ACHN (cell line): ENCODE measurements around the gene IFNL4.
"Not testable (repeated sequence)": the region's sequence is repeated elsewhere in the genome, so short reads cannot be mapped to it uniquely, and the experiment has no call there.

Experiments used
- DNase-seq: peaks from one replicate; pipeline ENCODE4 v3.0.0-alpha.2; 2015
- in situ Hi-C: cut with HindIII; loops from 2 replicates; pipeline ENCODE4 v1.10.0; 2017; ENCODE audit warnings: low sequenced_read_pairs, low pct_ligation_motif_present, low pct_unique_long_range_greater_than_20kb

The IFNL4 gene

DNA sequence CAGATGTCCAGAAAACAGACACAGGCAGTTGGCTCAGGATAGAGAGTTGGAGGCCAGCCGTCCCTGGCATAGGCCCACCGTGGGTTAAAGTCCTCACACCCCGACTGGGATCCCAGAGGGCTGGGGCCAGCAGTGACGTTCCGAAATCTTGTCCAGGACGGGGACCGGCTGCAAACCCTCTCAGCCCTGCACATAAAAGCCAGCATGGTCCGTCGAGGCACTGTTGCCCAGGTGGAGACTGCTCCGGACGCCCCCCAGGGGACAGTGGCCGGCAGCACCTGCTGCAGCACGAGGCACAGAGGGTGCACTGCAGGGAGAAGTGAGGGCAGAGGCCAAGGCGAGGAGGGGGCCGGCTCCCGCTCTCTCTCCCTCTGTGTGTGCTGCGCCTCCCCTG is 15.3 kb upstream of the IFNL4 start:
- DNase-seq = no peak
- in situ Hi-C loops = no loop called here

DNA sequence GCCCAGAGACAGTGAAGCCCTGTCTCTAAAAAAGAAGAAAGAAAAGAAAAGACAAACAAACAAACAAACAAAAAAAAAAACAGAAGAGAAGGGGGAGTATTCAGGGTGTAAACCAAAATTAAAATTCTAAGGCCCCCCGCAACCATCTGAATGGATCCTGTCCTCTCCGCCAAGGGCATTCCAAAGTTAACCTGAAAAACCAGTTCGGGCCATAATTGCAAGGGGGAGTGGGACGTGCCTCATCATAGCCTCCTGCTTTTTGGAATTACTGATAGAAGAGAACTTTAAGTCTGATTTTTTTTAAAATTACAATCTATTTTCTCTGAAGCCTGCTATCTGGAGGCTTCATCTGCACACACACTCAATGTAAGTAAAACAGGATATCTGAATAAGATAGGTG is 13.8 kb upstream of the IFNL4 start:
- DNase-seq = no peak
- in situ Hi-C loops = no loop called here

DNA sequence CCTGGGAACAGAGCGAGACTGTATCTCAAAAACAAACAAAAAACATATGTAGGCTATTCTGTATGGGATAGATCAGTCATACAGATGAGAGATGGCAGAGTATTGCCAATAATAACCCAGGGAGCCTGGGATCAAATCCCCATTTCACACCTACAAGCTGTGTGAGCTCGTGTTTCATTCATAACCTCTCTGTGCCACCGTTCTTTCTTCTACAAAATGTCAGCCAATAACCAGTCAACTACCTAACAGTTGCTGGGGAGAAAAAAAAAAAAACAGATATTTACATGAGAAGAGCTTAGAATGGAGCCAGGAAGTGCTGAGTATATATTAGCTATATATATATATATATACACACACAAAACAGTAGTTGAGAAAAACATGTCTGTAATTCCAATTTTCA is 13.0 kb upstream of the IFNL4 start:
- no peak for DNase-seq

DNA sequence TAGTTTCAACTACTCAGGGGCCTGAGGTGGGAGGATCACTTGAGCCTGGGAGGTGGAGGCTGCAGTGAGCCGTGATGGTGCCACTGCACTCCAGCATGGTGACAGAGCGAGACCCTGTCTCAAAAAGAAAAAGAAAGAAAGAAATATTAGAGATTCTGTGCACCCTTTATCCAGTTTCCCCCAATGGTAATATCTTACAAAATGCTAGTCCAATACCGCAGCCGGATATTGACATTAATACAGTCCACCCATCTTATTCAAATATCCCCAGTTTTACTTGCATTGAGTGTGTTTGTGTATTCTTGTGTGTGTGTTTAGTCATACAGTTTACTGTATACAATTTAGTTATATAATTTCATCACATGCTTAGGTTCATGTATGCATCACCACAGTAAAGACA is 8.6 kb upstream of the IFNL4 start:
- no peak for DNase-seq
- in situ Hi-C loops = no loop called here

More for the DNA sequence above, 13.0 kb upstream of the IFNL4 start:
- in situ Hi-C loops = no loop called here

DNA sequence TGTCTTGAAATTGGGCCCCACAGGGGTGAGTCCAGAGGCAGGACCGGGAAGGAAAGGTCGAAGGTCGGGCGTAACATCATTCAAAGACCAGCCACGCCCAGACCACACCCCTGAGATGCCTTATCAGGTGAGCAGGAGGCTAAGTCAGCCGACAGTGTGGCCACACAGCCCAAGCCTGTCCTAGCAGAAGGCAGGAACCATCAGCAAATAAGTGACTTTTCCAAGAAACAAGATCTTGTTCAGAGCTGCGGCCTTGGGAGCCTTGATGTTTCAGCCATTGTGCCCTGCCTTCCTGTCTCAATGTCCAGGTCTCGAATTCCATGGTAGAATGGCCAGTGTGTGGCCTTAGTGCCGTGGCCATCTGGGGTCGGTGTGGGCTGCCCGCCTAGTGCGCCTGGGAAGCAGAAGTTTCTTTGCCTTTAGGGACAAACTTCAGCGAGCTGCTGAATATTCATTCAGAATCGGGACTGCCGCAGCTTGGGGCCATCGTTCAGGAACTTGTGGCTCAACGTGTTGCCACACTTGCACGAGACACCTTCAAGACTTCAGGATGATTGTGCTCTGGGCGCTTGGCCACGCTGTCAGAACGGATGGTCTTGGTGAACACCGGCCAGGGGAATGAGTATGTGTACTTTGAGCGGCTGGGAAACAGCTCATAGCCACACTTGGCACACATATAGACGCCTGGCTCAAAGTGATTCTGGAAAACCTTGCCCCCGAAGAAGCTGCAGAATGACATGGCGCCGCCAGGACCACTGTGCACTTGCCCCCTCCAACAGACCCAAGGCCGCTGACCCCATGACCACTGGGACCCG is 6.1 kb upstream of the IFNL4 start:
- DNase-seq = no peak
- in situ Hi-C loops = no loop called here

DNA sequence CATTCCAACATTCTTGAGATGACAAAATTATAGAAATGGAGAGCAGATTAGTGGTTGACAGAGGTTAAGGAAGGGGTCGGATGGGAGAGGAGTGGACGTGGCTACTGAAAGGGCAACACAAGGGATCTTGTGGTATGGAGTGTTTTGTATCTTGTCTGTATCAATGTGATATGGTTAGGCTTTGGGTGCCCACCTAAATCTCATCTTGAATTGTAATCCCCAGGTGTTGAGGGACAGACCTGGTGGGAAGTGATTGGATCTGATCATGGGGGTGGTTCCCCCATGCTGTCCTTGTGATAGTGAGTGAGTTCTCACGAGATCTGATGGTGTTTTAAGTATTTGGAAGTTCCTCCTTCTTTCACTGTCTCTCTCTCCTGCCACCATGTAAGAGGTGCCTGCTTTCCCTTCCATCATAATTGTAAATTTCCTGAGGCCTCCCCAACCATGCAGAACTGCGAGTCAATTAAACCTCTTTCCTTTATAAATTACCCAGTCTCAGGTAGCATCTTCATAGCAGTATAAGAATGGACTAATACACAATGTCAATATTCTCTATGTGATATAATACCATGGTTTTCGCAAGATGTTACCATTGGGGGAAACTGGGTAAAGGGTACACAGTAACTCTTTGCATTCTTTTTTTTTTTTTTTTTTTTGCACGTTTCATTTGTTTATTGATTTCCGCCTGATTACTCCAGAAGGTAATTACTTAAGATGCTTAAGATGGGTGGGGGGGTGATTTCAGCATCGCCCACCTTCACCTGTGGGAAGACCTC is 4.9 kb upstream of the IFNL4 start:
- DNase-seq = no peak
- in situ Hi-C loops = no loop called here

DNA sequence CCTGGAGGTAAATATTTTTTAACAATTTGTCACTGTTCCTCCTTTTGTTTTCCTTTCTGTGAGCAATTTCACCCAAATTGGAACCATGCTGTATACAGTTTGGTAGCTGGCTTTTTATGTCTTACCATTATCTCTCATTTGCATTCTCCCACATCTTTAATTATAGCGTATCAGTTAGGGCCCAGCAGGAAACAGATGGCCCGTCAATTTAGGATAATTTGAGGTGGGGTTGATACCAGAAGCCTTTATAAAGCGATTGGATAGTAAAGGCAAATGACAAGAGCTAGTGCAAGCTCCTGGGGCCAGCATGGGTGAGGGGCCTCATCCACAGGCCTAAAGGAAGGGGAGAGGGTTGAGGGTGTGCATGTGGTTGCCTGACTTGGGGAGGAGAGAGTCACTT is 3.8 kb upstream of the IFNL4 start:
- DNase-seq = no peak
- in situ Hi-C loops = no loop called here

DNA sequence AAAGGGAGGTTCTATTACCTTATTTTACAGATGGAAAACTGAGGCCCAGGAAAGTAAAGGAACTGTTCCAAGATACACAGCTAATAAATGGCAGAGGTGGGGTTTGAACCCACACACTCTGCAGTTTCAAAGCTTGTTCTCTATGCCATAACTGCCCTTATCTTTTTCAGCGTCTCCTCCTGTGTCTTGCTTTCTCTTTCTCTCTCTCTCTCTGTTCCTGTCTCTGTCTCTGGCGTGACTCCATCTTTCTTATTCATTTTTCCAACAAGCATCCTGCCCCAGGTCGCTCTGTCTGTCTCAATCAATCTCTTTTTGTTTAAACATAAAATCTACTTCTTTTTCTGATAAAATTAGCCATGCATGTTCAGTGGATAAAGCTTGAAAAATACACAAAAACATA is 3.2 kb upstream of the IFNL4 start:
- in situ Hi-C loops = no loop called here
- DNase-seq = no peak

DNA sequence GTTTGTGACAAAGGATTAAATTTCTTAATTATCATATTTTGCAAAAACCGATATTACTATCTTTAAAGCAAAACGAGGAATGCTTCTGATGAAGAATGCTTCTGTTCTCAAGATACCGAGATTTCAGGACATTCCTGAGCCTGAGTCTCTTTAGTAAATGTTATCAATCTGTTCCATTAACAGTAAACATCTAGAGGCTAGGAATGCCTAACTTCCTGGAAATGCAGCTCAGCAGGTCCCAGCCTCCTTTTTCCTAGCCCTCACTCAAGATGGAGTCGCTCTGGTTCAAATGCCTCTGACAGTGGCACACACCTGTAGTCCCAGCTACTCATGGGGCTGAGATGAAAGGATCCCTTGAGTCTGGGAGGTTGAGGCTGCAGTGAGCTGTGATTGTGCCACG is 2.4 kb upstream of the IFNL4 start:
- in situ Hi-C loops = no loop called here
- DNase-seq = no peak

DNA sequence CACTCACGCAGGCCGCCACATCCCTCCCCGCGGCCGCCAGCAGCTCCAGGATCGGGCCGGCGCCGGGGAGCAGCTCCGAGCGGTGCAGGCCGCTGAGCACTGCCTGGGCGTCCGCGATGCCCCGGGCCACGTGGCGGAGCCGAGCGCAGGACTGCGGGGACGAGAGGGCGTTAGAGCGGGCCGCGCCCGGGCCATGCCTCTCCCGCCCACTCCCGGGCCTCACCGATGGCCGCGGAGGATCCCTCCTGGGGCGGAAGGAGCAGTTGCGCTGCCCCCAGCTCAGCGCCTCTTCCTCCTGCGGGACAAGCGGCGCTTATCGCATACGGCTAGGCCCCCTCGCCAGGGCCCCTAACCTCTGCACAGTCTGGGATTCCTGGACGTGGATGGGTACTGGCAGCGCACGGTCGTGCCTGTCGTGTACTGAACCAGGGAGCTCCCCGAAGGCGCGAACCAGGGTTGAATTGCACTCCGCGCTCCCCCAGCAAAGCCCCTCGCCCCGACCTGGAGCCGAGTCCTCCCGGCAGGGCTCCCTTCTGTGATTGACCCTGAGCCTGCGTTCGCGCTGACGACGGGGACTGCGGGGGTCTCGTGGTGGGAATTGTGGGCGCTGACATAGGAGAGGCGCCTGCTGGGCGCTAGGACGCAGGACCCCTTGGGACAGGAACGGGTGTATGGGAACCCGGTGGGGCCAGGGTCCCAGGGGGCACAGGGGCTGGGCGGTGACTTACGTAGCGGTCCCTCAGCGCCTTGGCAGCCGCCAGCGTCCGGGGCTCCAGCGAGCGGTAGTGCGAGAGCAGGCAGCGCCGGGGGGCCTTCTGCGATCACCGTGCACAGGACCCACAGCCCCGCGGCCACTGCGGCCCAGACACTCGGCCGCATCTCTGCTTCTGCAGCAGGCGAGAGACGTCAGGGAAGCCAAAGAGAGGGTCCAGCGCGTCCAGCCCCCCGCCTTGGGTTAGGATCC is 673 bp downstream of the IFNL4 start:
- no peak for DNase-seq
- in situ Hi-C loops = no loop called here

DNA sequence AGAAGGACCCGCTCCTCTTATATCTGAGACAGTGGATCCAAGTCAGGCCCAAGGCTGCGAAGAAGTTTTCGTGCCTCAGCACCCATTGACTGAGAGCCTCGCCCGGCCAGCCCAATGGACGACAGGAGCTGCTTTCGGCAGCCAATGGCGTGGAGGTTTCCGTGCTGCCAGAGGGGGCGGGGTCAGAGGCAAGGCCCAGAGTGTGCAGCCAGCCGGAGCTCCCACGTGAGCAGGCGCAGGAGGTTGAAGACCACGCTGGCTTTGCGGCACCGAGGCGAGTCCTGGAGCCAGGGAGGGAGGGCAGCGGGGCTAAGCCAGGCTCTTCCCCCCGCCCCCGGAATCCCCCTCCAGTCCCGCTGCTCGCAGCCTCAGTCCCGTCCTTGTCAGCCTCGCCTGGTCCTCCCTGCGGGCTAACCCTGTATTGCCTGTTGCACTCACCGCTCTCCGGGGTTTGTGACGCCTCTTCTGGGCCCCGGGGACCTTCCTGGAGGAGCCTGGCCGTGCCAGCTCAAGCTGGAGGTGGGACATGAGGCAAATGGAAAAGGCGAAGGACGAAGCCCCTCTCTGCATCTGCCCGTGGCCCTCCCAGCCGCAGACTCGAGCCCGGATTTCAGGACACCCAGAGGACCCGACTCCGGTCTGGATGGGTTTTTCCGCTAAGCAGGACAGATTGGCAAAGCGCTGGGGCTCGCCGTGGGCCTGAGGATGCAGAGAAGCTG is 1.5 kb downstream of the IFNL4 start:
- DNase-seq = no peak

DNA sequence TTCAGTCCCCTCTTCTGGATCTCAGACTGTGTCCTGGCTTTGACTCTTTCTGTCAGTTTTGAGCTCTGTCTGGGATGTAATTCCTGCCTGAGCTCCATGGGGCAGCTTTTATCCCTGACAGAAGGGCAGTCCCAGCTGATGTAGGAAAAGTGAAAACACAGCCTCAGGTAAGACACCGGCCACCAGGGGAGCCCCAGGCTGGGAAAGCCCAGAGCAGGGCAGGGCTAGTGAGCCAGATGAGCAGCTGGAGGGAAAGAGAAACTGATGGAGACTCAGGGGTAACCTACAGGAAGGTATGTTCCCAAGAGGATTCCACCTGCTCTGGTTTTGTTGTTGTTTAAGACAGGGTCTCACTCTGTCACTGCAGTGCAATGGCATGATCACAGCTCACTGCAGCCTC is 3.5 kb downstream of the IFNL4 start:
- in situ Hi-C loops, DNase-seq: not testable (repeated sequence)

More for the DNA sequence above, 1.5 kb downstream of the IFNL4 start:
- in situ Hi-C loops = no loop called here

DNA sequence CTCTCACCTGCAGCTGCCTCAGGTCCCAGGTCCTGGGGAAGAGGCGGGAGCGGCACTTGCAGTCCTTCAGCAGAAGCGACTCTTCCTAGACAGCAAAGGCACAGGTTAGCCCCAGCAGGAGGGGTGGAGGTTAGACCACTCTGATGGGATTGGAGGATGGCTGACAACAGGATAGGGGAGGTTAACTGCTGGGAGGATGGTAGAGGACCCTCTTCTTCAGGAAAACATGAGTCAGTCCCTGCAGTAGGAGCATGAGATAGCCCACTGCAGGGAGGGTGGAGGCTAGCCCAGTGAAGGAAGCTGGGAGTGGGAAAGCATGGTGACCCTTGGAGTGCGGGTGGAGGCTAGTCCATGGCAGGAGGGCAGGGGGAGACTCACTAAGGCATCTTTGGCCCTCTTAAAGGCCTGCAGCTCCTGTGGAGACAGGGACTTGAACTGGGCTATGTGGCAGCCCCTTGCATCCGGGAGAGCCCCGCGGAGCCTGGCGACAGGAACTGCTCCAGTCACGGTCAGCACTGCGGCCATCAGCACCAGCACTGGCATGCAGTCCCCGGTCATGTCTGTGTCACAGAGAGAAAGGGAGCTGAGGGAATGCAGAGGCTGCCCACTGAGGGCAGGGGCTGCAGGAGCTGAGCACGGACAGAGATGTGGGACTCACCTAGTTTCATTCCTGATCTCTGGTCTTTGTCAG is 4.1 kb downstream of the IFNL4 start, which contains the start of gene IFNL3:
Gene IFNL3 (minus strand): TSS at position 597 of the 691 bp plus-strand sequence. CDS start 39 bp downstream, at position 558.
- not testable (repeated sequence) for DNase-seq

DNA sequence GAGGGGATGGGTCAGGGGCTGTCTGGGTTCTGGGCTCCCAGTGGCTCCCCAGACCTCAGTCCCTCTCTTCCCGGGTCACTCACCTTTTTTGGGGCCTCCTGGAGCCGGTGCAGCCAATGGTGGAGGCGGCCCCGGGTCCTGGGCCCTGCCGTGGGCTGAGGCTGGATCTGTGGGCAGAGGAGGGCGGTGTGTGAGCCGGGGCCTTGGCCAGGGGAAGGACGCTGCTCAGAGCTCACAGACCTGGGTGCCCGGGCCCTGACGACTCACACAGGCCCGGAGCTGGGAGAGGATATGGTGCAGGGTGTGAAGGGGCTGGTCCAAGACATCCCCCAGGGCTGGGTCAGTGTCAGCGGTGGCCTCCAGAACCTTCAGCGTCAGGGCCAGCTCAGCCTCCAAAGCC is 4.9 kb downstream of the IFNL4 start:
- DNase-seq, in situ Hi-C loops: not testable (repeated sequence)

More for the DNA sequence above, 4.1 kb downstream of the IFNL4 start, which contains the start of gene IFNL3:
- in situ Hi-C loops = not testable (repeated sequence)

DNA sequence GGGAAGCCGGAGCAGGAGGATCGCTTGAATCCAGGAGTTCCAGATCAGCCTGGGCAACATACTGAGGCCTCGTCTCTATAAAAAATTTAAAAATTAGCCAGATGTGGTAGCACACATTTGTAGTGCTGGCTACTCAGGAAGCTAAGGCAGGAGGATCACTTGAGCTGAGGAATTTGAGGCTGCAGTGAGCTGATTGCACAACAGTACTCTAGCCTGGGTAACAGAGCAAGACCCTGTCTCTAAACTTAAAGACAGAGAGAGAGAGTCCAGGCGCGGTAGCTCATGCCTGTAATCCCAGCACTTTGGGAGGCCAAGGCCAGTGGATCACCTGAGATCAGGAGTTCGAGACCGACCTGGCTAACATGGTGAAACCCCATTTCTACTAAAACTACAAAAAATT is 8.2 kb downstream of the IFNL4 start:
- in situ Hi-C loops = no loop called here
- DNase-seq = no peak

DNA sequence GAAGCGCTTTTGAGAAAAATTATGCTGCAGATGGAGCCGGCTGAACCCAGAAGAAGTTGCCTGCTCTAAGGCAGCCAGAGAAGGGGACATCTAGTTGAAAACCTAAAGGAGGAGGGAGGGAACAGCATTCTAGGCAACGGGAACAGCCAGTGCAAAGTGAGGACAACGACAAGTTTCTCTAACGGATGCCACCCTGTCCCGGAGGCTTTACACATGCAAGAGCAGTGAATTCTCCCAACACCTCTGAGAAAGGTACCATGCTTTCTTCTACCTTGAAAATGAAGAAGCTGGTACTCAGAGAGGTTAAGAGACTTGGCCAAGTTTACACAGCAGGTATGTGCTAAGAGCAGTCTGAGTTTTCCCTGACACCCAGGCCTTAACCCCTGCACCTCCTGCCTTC is 9.7 kb downstream of the IFNL4 start:
- no peak for DNase-seq
- in situ Hi-C loops = no loop called here

DNA sequence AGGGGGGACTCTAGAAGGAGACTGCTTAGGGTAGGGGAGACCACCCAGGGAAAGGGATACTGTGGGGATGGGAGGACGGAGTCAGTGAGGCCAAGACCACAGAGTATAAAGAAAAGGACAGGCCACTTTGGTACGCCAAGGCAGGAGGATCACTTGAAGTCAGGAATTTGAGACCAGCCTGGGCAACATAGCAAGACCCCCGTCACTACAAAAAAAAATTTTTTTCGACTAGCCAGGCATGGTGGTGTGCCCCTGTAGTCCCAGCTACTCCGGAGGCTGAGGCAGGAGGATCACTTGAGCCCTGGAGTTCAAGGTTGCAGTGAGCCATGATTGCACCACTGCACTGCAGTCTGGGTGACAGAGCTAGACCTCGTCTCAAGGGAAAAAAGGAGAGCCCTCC is 10.4 kb downstream of the IFNL4 start:
- in situ Hi-C loops = no loop called here
- DNase-seq = no peak
